Stimulated activated CD8-positive, alpha-beta memory T cell treated with anti-CD3 and anti-CD28 coated beads, Interleukin-2, amount 100 ng/mL, for 1 hour (primary cell): ENCODE measurements around the gene TIGD1.

ENCODE experiments used
- DNase-seq, 2 donors: peaks; one replicate each; pipeline ENCODE4 v3.0.0-alpha.2; 2020; ENCODE audit warnings: low read depth in 2 of 2

TIGD1 gene

DNA sequence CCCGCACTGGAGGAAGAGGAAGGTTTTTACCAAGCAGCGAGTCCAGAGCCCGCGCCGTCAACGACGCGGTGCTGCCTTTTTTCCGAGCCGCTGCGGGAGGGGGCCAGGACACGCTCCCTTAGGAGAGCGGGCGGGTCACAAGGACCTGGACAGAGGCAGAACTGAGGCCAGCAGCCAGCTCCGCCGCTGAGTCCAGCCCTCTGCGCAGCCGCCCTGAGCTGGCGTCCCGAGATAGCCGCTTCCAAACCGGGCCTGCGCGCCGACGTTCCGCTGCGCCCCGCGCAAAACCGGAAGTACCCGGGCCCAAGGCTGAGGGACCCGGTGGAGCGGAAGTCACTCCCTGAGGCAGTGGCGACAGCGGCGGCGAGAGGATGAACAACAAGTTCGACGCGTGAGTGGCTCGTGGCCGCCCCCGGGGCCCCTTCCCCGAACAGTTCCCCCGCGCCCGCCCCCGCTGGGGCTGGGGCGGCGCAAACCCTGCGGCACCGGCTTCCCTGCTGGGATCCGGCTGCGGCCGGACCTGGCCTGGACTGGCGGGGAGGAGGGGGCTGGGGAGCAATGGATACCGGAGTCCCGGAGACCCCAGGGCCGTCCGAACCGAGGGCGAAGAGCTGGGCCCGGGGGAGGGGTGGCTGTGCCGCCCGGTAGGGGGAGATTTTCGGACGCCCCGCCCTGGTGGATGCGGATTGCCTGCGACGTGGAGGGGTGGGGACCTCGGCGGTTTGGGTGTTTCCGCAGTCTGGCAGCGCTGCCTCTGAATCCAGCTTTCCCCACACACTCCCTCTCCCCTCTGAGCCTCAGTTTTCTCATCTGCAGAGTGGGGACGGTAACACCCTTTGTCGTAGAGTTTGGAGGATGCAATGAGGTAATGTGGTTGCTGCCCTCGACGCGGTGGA, at the start of gene TIGD1, which contains the start of gene EIF4E2:
Gene TIGD1 (minus strand): TSS at position 204 of the 896 bp plus-strand sequence. CDS start 675 bp downstream, outside the sequence.
Gene EIF4E2 (plus strand): TSS at position 336 of the 896 bp plus-strand sequence. CDS start 36 bp downstream, at position 372.
- DNase-seq: peak; percentile 80 to 82

GRCh38 chr2:232598293-232598692, 47.9 kb upstream of the TIGD1 start:
- DNase-seq: no peak

- no peak for DNase-seq
Observed at GRCh38 chr2:232597362-232598079, 47.2 kb upstream of the TIGD1 start.

GRCh38 chr2:232593982-232594381, 43.6 kb upstream of the TIGD1 start:
- DNase-seq: no peak

- DNase-seq: no peak
Observed at GRCh38 chr2:232592772-232593395, 42.5 kb upstream of the TIGD1 start.

DNA sequence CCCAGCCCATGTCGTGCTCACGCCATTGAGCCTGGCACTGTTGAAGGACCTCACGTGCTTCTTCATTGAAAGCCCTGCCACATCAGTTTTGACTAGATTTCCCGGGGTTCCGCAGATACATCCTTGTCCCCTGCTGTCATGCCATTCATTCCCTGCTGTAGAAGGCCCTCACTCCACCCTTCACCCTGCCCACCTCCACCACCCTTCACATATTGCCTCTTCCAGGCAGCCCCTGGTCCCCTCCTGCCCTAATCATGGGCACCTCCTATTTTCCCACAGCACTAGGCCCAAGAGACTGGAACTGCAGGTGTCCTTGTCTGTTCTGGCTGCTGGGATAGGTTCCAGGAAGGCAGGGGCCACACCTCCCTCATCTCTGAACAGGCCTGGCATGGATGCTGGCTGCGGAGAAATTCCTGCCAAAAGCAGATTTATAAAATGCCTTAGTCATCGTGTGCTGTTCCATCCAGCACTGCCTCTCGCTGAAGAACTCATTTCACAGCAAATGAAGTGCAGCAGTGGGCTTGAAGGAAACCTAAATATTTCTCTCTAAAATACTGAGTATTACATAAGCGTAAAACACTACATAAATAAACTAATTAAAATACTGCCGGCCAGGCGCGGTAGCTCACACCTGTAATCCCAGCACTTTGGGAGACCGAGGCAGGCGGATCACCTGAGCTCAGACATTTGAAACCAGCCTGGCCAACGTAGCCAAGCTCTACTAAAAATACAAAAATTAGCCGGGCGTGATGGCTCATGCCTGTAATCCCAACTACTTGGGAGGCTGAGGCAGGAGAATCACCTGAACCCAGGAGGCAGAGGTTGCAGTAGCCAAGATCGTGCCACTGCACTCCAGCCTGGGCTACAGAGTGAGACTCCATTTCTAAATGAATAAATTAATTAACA, 38.6 kb upstream of the TIGD1 start:
- no peak for DNase-seq

DNA sequence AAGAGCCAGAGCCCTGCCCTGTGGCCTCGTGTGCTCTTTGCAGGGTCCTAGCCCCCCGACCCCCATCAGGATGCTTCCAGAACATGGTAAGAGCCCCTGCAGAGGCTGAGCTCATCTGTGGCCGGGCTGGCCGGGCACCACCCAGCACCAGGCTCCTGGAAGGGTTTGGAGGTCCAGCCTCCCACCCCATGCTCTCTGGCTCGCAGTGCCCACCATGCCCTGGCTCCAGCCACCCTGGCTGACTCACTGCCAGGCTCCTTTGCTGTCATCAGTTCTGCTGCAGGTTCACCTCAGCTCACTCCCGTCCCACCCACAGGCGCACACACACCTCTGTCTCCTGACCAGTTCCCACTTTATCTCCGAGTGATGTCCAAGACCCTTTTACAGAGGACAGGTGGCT, 37.7 kb upstream of the TIGD1 start:
- DNase-seq: no peak

- no peak for DNase-seq
Observed at GRCh38 chr2:232587512-232587911, 37.2 kb upstream of the TIGD1 start.

- no peak for DNase-seq
Observed at GRCh38 chr2:232586943-232587505, 36.7 kb upstream of the TIGD1 start.

GRCh38 chr2:232584238-232584637, 33.9 kb upstream of the TIGD1 start:
- no peak for DNase-seq

DNA sequence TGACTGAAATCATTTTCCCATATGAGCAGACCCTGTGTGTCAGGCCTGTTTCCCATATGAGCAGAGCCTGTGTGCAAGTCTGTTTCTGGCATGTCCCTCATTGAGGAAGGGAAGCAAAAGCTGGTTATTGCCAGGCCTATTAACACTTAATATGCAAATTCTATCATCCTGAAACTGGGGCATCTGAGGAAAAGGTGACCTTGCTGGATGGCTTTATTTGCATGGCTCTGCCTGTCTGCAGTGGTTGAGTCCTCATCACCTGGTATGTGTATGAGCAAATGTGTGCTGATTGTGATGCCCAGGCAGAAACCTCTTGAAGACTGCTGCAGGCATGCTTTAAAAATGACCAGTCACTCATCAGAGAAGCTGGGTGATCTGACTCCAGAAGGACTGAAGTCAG, 31.4 kb upstream of the TIGD1 start:
- no peak for DNase-seq

DNA sequence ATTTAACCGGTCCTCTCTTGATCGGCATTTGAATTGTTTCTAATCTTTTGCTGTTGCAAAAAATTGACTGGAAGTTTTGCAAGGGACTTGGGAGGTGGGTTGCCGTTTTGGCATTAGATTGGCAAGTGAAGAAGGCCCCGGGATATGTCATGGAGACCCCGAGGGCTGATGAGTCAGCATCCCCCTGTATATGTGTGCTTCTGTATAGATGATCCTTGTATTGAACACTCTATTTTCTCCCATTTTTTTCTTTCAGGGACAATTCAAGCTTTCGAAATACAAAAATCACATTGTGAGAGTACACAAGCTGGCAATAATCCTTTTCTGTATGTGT, 30.3 kb upstream of the TIGD1 start:
- DNase-seq: no peak

- no peak for DNase-seq
Observed at GRCh38 chr2:232578626-232579025, 28.3 kb upstream of the TIGD1 start.

DNA sequence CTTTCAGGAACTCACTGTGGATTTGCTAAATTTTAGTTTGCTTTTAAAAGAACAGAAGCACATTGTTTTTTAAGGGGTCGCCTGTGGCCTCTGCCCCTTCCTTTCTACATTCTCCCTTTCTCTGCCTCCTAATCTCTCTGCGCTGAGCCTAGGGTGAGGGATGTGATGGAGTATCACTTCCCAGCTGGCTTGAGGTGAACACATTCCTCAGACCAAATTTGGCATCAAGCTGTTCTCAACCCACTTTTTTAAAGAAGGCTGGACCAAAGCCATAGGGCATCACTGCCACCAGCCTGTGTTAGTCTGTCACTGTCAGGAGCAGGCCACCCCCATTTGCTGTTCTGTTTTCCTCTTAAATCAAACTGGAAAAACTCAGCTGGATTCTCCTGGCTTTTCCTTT, 27.5 kb upstream of the TIGD1 start:
- no peak for DNase-seq

DNA sequence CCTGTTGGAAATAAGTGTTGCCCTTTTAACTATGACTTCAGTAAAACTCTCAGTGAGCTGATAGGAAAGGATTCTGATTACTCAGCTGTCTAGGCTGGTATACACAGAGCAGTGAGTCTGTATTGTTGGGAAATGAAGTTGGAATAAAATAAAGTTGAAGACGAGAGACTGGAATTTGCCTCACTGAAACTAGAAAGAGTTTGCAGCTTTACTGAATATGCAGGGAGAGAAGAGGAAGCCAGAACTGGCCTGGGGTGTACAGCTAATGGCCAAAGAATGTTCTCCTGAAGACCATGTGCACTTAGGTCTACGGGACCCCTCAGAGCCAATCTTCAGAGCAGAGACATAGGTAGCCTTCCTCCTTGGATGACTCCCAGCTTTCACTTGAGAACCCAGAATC, 26.6 kb upstream of the TIGD1 start:
- DNase-seq: no peak

- DNase-seq: no peak
Observed at GRCh38 chr2:232575404-232575746, 25.0 kb upstream of the TIGD1 start.

GRCh38 chr2:232574674-232575403, 24.5 kb upstream of the TIGD1 start:
- DNase-seq: no peak

DNA sequence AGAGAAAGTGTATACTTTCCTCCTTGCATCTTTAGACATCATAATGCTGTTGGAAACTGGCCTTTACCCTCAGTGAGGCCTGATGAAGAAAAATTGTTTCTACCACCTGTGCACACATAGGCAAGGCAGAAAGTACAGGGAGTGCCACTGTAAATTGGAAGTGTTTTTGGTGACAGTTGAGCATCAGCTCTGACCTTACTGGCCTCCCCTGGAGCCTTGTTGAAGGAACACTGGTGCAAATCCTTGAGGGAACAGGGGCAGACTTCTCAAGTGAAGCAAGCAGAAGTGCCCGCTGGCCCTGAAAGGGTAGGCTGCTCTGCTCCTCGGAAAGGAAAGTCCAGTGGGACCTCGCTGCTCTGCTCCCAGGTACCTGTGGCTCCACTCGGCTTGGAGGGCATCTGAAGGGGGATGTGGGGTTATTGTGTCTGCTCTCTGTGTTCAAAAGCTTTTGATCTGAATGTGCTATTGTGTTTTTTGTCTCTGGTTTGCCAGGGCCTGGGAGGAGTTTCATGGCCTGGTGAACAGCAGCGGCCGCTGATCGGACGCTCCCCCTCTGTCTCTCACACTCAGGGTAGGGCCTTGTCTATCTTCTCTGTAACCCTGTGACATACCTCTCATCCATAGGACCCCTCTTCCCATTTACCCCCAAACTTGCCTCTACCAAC, 23.5 kb upstream of the TIGD1 start:
- no peak for DNase-seq

GRCh38 chr2:232573042-232573441, 22.7 kb upstream of the TIGD1 start:
- no peak for DNase-seq

DNA sequence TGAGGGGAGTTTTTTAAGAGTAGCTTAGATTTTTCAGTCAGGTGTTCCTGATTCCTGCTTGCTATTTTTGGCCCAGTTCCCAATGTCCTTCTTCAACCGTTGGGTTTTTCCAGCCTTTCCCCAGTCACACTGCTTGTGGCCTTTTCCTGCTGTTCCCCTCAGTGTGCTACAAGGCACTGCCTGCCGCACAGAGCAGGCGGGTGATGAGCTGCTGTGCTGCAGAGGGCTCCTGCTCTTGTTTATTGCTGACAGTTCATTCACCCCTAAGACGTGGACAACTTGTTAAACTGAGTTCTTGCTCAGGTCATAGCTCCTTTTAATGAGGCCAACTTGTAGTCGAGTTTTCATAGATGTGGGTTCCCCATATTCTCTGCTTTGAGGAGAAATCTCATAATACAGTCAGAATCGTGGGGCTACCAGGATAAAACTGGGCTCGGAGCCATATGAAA, 20.7 kb upstream of the TIGD1 start:
- DNase-seq: no peak
